GM12872 (cell line): ENCODE data around the gene CYP3A5.

Experiments used
- CTCF ChIP-seq: IDR thresholded peaks from 3 replicates; pipeline ENCODE4 v1.5.1; 2011; ENCODE audit warnings: low read depth, mild to moderate bottlenecking, low read length, moderate library complexity; ENCODE audit not compliant: insufficient read depth

Gene CYP3A5

GRCh38 chr7:99648843-99649242, 31.0 kb downstream of the CYP3A5 start:
- no peak for TF ChIP-seq CTCF

- no peak for TF ChIP-seq CTCF
These were observed 34.2 kb downstream of the CYP3A5 start for GRCh38 chr7:99645590-99645989.

- no peak for TF ChIP-seq CTCF
These were observed 35.4 kb downstream of the CYP3A5 start for GRCh38 chr7:99644431-99644830.

GRCh38 chr7:99643464-99643863, 36.3 kb downstream of the CYP3A5 start:
- TF ChIP-seq CTCF: no peak

- TF ChIP-seq CTCF: no peak
These were observed 37.8 kb downstream of the CYP3A5 start for GRCh38 chr7:99642027-99642426.

GRCh38 chr7:99639267-99639666, 40.5 kb downstream of the CYP3A5 start:
- no peak for TF ChIP-seq CTCF

- TF ChIP-seq CTCF: no peak
These were observed 41.1 kb downstream of the CYP3A5 start for GRCh38 chr7:99638731-99639130.
